OCI-LY7 (cell line): ENCODE results near the gene KRT6B. TPM values are rescaled to one million over a fixed set of nuclear protein-coding genes. Genes with fewer than 3 reads are reported as not detected.

Source experiments
- BruUV-seq: library from RNA; stranded (reverse); fragments of 400-500 nt; replicated peaks from 2 replicates; lab custom pipeline; 2021; lab: Mats Ljungman, UMichigan
- CTCF ChIA-PET: fragments of 300-600 bp; sonication (Branson Sonifier 250); formaldehyde crosslinking; loops from one replicate; lab custom pipeline; 2022; ENCODE audit warnings: antibody characterized with exemption; ENCODE audit not compliant: unreplicated experiment; lab: Charles Lee
- POLR2A ChIA-PET: fragments of 300-600 bp; sonication (Branson Sonifier 250); formaldehyde crosslinking; loops from one replicate; lab custom pipeline; 2022; ENCODE audit warnings: antibody characterized with exemption; lab: Charles Lee
- DNase-seq: peaks from one replicate; pipeline ENCODE4 v3.0.0-alpha.2; 2015; ENCODE audit warnings: low spot score
- H2AFZ ChIP-seq: fragments of 200-600 bp; sonication (generic), shearing (Covaris generic); 2 replicates; pipeline ENCODE4 v1.6.1; 2014; ENCODE audit warnings: mild to moderate bottlenecking, antibody characterized with exemption, low read length, moderate library complexity
- H3K27ac ChIP-seq: fragments of 200-600 bp; sonication (generic); 2 replicates; pipeline ENCODE4 v1.5.1; 2014; ENCODE audit warnings: mixed run types, low read depth, mild to moderate bottlenecking, moderate library complexity, low read length, inconsistent platforms; ENCODE audit not compliant: poor library complexity, severe bottlenecking
- H3K36me3 ChIP-seq: fragments of 200-600 bp; sonication (generic); 2 replicates; pipeline ENCODE4 v1.6.1; 2014; ENCODE audit warnings: mild to moderate bottlenecking, antibody characterized with exemption, low read length, moderate library complexity, mixed read lengths; ENCODE audit not compliant: insufficient read depth
- H3K4me1 ChIP-seq: fragments of 200-600 bp; sonication (generic); 2 replicates; pipeline ENCODE4 v1.5.1; 2014; ENCODE audit warnings: mild to moderate bottlenecking, low read length; ENCODE audit not compliant: insufficient read depth, poor library complexity, severe bottlenecking
- H3K4me2 ChIP-seq: fragments of 200-600 bp; sonication (generic); 2 replicates; pipeline ENCODE4 v1.6.1; 2014; ENCODE audit warnings: mild to moderate bottlenecking, low read length
- H3K4me3 ChIP-seq: fragments of 200-600 bp; sonication (generic); 2 replicates; pipeline ENCODE4 v1.5.1; 2014; ENCODE audit warnings: mild to moderate bottlenecking, low read depth, low read length; ENCODE audit not compliant: poor library complexity, severe bottlenecking
- H3K79me2 ChIP-seq: fragments of 200-600 bp; sonication (generic); 2 replicates; pipeline ENCODE4 v1.6.1; 2016; ENCODE audit warnings: low read depth, mild to moderate bottlenecking, low read length, moderate library complexity, mixed read lengths; ENCODE audit not compliant: insufficient read depth
- H3K9me2 ChIP-seq: fragments of 200-600 bp; sonication (generic); 2 replicates; pipeline ENCODE4 v1.6.1; 2016; ENCODE audit warnings: mild to moderate bottlenecking, low read length, mixed read lengths; ENCODE audit not compliant: insufficient read depth
- H3K9me3 ChIP-seq: fragments of 200-600 bp; sonication (generic); 2 replicates; pipeline ENCODE4 v1.6.1; 2014; ENCODE audit warnings: mild to moderate bottlenecking, mixed run types, low read length, mixed read lengths
- H4K20me1 ChIP-seq: fragments of 200-600 bp; sonication (generic); 2 replicates; pipeline ENCODE4 v1.6.1; 2014; ENCODE audit warnings: mild to moderate bottlenecking, antibody characterized with exemption, low read length, moderate library complexity, mixed read lengths; ENCODE audit not compliant: insufficient read depth
- CTCF ChIP-seq: fragments of 200-600 bp; sonication (generic); conservative IDR thresholded peaks from 2 replicates; pipeline ENCODE4 v1.5.1; 2014; ENCODE audit warnings: mild to moderate bottlenecking, antibody characterized with exemption, low read length, moderate library complexity, mixed read lengths
- EZH2phosphoT487 ChIP-seq: fragments of 200-600 bp; sonication (generic); IDR thresholded peaks from 2 replicates; pipeline ENCODE4 v1.6.1; 2018; ENCODE audit warnings: low read depth, borderline replicate concordance, mild to moderate bottlenecking, mixed run types, antibody characterized with exemption, low read length, moderate library complexity, mixed read lengths
- intact Hi-C: fragments of 100-400 bp; cut with micrococcal nuclease; formaldehyde crosslinking; loops from one replicate; pipeline ENCODE4 v1.10.0; 2022; ENCODE audit not compliant: unreplicated experiment
- total RNA-seq, 2 experiments: library from RNA; depleted of rRNA in 1 of 2; stranded (reverse); fragments of >200 nt in 1 of 2; shearing (Covaris generic) in 1 of 2; gene quantifications; 2 replicates each; pipeline ENCODE4 v1.2.3, GENCODE V29; 2014 to 2022

Gene KRT6B
- total RNA-seq, 2 experiments from 2014 or later, result not detected

GRCh38 chr12:52437508-52437907 is 14.4 kb downstream of the KRT6B start:
- H3K9me2 ChIP-seq, result no peaks in the 10 kb centered on the region
- POLR2A ChIA-PET, result no interaction called here
- CTCF ChIA-PET, result no interaction called here
- H4K20me1 ChIP-seq, result no peaks in the 10 kb centered on the region
- TF ChIP-seq CTCF (no peak), EZH2phosphoT487 (no peak)
- no peak for DNase-seq
- H3K4me2 ChIP-seq, result no peak overlapping the region
- no peak overlapping the region for H2AFZ ChIP-seq
- H3K79me2 ChIP-seq, result no peaks in the 10 kb centered on the region
- no peaks in the 10 kb centered on the region for H3K4me1 ChIP-seq
- no peak overlapping the region for H3K27ac ChIP-seq
- intact Hi-C loops, result no loop called here
- BruUV-seq, result no TSS peak
- no peaks in the 10 kb centered on the region for H3K9me3 ChIP-seq
- H3K36me3 ChIP-seq, result no peaks in the 10 kb centered on the region
- H3K4me3 ChIP-seq, result no peak overlapping the region

- Histone ChIP-seq H2AFZ (no peak overlapping the region), H3K27ac (no peak overlapping the region), H4K20me1 (no peaks in the 10 kb centered on the region), H3K79me2 (no peaks in the 10 kb centered on the region), H3K36me3 (no peaks in the 10 kb centered on the region), H3K4me2 (no peak overlapping the region), H3K4me1 (no peaks in the 10 kb centered on the region), H3K9me2 (no peaks in the 10 kb centered on the region), H3K9me3 (no peaks in the 10 kb centered on the region), H3K4me3 (no peak overlapping the region)
- intact Hi-C loops, result no loop called here
- CTCF ChIA-PET, result no interaction called here
- POLR2A ChIA-PET, result no interaction called here
- no peak for TF ChIP-seq EZH2phosphoT487
- no peak for TF ChIP-seq CTCF
- no TSS peak for BruUV-seq
- DNase-seq, result no peak
Observed at GRCh38 chr12:52436828-52437474, 15.0 kb downstream of the KRT6B start.

GRCh38 chr12:52436000-52436827 is 15.7 kb downstream of the KRT6B start:
- ChIA-PET CTCF (no interaction called here), POLR2A (no interaction called here)
- intact Hi-C loops, result no loop called here
- Histone ChIP-seq H3K79me2 (no peaks in the 10 kb centered on the region), H3K9me2 (no peaks in the 10 kb centered on the region), H3K9me3 (no peaks in the 10 kb centered on the region), H3K36me3 (no peaks in the 10 kb centered on the region), H2AFZ (no peak overlapping the region), H3K27ac (no peak overlapping the region), H3K4me1 (no peaks in the 10 kb centered on the region), H3K4me2 (no peak overlapping the region), H3K4me3 (no peak overlapping the region), H4K20me1 (no peaks in the 10 kb centered on the region)
- no peak for DNase-seq
- BruUV-seq, result no TSS peak
- no peak for TF ChIP-seq CTCF
